ENCODE measurements around the gene ARFIP2.
"Not testable (repeated sequence)": the region's sequence is repeated elsewhere in the genome, so short reads cannot be mapped to it uniquely, and the experiment has no call there.

ARFIP2 gene, protein sequence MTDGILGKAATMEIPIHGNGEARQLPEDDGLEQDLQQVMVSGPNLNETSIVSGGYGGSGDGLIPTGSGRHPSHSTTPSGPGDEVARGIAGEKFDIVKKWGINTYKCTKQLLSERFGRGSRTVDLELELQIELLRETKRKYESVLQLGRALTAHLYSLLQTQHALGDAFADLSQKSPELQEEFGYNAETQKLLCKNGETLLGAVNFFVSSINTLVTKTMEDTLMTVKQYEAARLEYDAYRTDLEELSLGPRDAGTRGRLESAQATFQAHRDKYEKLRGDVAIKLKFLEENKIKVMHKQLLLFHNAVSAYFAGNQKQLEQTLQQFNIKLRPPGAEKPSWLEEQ

DNA sequence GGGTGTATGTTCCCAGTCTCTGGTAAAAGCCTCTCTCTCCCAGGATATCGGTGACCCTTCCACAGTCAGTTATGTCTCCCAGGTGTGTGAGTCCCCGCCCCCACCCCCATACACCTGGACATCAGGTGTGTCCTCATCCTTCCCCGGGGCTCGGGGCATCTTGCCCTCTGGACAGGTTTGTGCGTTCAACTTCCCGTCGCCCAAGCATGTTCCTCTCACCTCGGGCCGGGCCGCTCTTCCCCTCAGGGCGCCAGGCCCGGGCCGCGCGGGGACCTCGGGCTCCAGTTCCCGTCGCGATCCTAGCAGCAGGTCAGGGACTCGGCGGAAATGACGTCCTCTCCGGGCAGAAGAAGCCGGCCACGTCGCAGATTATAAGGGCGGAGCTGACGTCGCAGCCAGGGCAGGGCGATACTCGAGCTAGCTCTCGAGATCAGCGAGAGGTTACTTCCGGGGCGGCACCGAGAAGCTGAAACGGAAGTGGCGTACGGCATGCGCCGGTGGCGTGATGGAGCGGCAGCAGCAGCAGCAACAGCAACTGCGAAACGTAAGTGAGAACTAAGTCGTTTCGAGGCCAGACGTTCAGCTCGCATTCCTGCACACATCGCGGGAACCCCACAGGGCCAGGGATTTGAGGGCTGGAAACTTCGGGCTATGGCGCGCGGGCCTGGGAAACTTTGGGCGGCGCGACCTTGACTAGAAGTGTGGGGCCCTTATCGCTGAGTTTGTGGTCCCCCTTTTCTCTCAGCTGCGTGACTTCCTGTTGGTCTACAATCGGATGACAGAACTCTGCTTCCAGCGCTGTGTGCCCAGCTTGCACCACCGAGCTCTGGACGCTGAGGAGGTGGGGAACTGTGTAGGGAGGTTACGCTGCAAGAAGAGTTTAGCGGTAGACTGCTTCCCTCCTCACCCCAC lies at the start of gene ARFIP2, which contains the start of gene TIMM10B:
Gene ARFIP2 (minus strand): TSS at position 320 of the 912 bp plus-strand sequence. CDS start 910 bp downstream, outside the sequence.
Gene TIMM10B (plus strand): TSS at position 490 of the 912 bp plus-strand sequence. CDS start 16 bp downstream, at position 506.
- peak; percentile 88 to 91 (median 90) for DNase-seq (ENCODE audit: low read depth in 3 of 3)

DNA sequence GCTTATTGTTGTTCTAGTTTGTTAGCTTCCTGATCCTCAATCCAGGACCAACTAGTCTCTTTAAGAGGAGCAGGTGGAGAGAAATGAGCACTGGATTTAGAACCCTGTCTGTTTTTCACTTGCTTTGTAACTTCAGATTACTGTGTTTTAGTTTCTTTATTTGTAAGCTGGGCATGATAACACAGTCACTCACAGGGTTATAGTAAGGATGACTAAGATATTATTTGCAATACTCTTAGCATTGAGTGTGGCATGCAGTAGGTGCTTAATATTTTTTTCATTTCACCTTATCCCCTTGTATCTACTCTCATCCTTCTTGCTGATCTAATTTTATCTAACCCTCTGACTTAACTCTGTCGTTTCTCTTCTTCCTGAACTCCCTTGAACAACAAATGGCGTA lies 49.7 kb upstream of the ARFIP2 start:
- DNase-seq (ENCODE audit: low read depth in 3 of 3): no peak

DNA sequence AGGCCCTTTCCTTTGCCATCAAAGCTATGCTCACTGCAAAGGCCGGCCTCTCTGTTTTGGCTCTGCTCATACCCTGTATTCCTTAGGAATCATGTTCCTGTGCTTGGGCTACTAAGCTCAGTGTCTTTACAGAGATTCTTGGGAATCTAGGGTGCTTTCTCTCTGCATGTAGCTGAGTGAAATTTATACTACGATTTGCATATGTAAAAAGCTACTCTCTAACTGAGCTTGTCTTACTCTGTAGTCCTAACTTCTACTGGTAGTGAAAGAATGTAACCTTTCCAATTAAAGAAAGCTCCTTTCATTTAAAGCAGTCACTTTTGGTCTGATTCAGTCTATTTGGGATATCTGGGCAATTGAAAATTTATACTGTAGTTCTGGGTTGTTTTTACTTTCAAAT lies 48.1 kb upstream of the ARFIP2 start:
- DNase-seq (ENCODE audit: low read depth in 3 of 3): no peak

DNA sequence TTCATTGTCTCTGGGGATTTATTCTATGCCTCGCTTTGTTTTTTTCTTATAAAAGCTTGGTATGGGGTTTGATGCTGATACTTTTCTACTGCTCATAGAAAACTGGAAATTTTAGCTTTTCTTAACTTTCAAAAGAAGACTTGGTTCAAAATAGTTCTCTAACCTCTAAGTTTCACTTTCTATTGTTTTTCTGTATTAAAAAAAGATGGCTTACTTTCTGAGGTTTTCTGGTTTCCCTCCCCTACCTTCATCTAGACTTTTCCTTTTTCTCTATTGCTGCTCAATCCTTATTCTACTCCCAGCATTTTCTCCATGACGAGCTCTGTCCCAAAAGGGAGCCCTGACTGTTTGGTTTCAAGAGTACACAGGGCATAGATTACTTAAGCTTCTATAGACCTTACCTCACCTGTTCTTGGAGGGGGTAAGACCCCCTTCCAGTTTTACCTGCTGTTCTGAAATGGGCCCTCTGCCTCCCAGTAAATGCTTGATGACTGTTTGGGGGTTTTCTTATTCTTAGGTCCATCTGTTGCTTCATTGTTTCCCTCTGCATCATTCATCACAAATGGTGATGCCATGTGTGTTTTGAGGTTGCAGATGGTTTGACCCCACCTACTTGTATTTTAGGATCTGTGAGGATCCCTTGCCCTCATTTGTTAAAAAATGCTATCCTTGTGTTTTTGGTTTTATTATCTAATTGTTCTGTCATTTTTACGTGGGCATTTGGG lies 45.4 kb upstream of the ARFIP2 start:
- DNase-seq (ENCODE audit: low read depth in 3 of 3): no peak

DNA sequence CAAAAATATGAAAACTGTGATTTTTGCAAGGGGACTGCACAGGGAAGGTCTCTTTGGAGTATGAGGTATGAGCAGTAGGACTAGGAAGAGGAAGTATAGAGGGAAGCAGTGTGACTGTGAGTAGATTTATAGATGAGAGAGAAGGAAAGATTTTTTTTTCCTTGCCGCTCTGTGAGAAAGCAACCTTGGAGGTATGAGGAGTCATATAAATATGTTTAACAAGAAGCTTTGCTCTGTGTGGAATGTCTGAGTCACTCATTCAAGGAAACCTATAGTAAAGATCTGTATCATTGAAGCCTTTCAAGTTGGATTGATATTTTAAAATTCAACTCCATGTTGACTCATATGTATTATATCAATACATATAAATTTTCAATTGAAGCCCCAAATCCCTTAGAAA lies 42.1 kb upstream of the ARFIP2 start:
- DNase-seq (ENCODE audit: low read depth in 3 of 3): no peak

DNA sequence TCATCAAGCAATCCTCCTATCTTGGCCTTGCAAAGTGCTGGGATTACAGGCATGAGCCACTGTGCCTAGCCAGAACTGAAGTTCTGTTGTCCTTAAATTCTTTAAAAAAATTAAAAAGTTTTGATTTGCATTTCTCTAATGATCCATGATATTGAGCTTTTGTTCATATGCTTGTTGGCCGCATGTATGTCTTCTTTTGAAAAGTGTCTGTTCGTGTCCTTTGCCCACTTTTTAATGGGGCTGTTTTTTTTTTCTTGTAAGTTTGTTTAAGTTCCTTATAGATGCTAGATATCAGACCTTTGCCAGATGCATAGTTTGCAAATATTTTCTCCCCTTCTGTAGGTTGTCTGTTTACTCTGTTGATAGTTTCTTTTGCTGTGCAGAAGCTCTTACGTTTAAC lies 40.8 kb upstream of the ARFIP2 start:
- not testable (repeated sequence) for DNase-seq (ENCODE audit: low read depth in 3 of 3)

DNA sequence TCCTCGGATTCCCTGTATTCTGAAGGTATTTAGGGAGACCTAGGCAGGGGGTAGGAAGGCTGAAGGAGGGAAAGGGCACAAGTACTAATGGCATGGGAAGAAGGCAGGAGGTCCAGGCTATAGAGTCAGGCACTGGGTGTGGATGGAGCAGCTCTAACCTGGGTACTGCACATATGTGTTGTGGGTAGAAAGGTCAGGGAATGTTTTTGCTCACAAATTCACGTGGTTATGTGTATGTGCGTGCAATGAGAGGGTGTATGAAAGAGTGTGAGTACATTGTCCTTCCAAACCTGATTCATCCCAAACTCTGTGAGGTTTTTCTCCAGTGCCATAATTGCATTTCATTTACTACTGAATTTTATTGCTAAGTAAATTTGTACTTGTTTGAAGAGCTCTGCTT lies 39.1 kb upstream of the ARFIP2 start:
- no peak for DNase-seq (ENCODE audit: low read depth in 3 of 3)

DNA sequence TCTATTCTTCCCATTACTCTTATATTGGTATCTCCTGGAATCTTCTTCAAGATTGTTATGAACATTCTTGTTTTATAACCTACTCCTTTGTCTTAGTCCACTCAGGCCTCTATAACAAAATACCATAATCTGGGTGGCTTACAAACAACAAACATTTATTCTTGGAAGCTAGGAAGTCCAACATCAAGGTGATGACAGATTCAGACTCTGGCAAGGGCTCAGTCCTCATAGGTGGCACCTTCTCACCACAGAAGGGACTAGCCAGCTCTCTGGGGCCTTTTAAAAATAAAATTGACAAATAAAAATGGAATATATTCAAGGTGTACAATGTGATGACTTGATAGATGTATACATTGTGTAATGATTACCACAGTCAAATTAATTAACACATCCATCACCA lies 35.7 kb upstream of the ARFIP2 start:
- no peak for DNase-seq (ENCODE audit: low read depth in 3 of 3)

DNA sequence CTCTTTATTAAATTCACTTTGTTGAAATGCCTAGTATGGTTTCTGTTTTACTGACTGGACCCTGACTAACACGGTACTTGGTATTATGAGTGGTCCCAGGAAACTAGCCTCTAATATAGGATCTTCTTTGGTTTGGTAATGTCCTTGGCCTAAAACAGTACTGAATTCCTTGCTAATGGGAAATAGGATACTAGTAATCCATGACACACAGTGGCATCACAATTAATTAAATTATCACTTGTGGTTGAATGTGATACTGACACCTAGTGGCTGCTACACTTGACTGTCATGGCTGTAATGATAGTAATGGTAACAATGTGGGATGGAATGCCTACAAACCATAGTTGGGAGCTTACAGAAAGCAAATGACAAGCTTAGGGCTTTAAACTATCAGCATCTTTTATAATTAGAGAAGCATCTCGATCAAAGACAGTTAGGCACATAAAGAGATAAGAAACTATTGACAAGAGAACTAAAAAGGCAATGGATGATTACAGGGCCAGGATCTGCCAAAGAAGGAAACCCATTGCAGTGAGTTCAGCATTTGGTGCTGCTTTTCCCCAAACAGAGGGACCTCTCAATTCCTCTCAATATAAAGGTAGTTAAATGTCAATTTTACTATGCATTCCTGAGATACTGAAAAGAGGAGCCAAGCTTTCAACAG lies 24.6 kb upstream of the ARFIP2 start:
- DNase-seq (ENCODE audit: low read depth in 3 of 3): no peak

DNA sequence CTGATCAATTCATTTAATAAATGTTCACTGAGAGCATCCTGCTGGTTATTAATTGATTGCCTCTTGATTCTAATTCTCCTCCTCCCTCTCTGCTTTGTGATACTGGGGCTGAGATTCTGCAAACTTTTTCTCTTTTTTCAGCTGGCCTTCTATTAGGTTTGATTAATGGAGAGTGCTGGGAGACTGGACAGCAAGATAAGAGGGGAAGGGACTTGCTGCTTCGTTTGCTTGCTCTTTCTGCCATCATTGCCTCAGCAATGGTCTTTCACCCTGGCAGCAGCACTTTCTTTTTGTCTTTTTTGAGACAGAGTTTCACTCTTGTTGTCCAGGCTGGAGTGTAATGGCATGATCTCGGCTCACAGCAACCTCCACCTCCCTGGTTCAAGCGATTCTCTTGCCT lies 23.0 kb upstream of the ARFIP2 start:
- no peak for DNase-seq (ENCODE audit: low read depth in 3 of 3)

DNA sequence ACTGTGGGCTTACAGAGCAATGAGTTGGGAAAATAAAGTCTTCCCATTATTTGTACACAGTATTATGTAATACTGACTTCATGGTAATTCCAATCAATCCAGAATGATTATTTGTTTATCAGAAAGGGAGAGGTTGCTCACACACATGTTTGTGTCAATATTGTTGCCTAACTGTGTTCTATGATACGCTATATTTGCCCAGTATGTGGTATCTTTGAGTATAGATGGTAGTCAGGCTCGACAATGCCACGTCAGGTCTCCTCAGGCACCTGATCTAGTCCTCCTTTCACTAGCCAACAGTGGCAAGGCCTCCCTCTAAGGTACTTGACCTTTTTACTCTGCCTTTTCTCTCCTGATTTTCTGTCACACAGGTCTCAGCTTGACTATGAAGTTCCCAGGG lies 21.3 kb upstream of the ARFIP2 start:
- no peak for DNase-seq (ENCODE audit: low read depth in 3 of 3)

DNA sequence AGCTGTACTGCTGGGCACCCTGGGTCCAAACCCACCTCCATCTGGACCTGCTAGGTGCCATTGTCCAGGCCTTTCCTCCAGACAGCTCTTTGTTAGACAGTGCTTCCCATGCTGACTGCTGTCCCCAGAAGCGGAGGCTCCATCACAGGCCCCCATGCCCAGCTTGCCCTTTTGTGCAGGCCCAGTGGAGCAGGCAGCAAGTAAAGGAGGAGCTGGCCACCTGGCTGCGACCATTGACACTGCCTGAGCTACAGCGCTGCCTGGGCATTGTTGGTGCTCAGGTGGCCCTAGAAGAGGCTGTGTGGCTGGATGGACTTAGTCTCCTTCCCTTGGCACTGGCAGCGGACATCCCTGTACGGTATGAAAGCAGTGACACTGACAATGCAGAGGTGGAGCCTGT lies 17.4 kb upstream of the ARFIP2 start:
- no peak for DNase-seq (ENCODE audit: low read depth in 3 of 3)

DNA sequence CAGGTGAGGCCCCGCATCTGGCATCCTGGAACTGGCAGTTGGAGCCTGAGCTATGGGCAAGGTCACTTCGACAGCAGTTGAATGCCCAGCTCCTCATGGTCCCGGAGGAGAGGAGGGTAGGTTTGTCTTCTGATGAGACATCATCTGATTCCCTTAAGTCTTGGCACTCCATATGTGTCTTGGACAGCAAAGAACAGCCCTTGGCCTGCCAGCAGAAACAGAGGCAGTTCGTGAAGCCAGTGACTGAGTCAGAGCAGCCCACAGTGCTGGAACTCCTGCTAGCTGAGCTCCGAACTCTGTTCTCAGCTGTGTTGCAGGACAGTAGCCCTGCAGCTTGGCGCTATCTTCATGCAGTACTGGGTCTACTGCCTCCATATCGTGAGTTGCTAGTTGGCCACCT lies 17.0 kb upstream of the ARFIP2 start:
- DNase-seq (ENCODE audit: low read depth in 3 of 3): no peak

DNA sequence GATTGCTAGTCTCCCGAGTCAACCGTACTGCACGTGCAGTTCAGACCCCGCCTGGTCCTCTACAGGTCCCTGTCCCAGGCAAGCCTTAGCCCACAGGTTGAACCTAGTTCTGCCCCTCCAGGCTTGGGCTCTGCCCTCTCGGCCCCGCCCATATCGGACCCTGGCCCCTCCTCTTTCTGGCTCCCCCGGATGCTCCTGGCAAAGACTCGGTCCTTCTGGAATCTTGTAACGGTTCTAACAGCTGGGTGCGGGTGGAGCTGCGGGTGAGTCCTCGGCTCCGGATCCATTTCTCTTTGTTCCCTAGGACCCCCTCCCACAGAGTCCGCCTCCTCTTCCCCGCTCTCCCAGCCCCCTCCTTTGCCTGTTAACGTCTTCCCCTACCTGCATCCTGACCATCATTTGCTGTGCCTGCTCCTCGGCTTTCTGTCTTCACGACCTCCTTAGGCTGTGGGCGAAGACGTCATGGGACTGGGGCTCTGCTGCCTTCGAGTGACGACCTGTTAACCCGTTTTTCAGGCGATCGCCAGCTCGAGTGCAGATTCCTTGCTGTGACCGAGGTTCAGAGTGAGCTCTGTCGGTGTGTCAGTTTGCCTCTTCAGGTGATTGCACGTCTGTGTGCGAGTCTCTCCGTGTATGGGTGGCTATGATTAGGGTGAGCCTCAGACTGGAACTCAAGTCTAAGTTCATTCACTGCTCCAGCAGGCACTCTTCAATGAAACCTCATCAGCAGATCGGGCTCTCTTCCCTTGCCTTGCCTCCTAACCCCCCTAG lies 16.1 kb upstream of the ARFIP2 start, which contains the start of gene DNHD1:
Gene DNHD1 (plus strand): TSS at position 212 of the 771 bp plus-strand sequence. CDS start 936 bp downstream, outside the sequence.
- DNase-seq (ENCODE audit: low read depth in 3 of 3): no peak

DNA sequence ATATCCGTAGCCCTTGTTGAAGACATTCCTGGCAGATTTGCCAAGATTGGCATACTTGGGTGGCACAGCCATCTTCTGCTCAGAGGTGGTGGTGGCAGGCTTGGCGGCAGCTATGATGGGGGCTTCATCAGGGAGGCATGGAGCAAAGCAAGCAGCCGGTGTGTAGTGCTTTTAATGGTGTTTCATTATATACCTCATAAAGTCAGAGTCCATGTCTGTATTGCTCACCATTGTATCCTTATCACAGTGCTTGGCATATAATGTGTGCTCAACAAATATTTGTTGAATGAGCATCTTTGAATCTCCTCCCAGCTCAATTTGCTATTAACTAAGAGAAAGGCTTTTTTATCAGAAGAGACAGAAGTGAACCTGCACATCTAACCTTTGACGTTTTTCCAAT lies 8.2 kb upstream of the ARFIP2 start:
- DNase-seq (ENCODE audit: low read depth in 3 of 3): no peak

DNA sequence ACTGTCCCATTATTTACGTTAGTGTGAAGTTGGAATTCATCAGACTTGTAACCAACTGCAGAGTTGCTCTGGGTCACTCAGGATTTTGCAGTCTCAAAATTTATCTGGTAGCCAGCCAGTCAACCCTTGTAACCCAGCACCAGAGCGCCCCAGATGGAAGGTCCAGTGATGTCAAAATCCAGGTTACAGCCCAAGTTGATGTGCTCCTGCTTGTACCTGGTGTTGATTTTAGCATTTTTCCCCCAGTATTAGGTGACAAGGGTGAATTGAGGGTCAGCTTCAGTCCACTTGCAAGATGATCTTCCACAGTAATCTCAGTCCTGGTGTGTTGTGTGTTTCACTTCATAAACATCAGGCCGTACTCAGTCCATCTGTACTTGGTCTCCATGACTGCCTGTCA lies 7.7 kb upstream of the ARFIP2 start:
- no peak for DNase-seq (ENCODE audit: low read depth in 3 of 3)

DNA sequence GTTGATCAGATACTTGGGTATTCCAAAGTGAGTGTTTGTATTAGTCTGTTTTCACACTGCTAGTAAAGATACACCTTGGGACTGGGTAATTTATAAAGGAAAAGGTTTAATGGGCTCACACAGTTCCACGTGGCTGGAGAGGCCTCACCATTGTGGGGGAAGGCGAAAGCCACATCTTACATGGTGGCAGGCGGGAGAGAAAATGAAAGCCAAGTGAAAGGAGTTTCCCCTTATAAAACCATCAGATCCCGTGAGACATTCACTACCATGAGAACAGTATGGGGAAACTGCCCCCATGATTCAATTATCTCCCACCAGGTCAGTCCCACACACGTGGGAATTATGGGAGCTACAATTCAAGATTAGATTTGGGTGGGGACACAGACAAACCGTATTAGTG lies 7.2 kb upstream of the ARFIP2 start:
- DNase-seq (ENCODE audit: low read depth in 3 of 3): no peak

DNA sequence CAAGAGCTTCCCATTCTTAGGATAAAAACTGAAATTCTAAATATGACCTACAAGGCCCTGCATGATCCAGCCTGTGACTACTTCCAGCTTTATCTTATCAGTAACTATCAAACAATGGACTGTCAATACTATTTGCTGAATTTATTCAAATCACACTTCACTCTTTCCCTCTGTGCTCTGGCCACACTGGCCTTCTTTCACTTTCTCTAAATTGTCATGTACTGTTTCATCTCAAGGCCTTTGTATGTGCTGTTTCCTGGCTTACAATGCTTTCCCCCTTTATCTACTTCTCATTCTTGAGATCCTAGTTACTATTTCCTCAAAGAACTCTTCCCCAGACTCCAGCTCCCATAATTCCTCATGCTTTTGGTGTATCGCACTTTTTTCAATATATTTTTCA lies 5.8 kb upstream of the ARFIP2 start:
- no peak for DNase-seq (ENCODE audit: low read depth in 3 of 3)

DNA sequence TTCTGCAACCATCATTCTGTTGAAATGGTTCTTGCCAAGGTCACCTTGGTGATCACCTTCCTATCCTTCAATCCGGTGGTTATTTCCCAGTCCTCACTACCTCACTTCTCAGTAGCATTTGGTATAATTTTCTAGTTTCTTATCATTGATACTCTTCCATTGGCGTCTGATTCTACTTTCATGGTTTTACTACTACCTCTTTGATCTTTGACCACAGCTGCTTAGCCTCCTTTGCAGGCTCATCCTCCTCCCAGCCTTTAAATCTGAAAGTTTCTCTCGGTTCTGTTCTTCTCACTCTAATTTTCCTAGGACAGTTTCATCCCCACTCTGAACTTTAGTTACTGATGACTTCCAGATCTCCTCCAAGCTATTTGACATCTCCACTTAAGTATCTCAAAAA lies 5.1 kb upstream of the ARFIP2 start:
- DNase-seq (ENCODE audit: low read depth in 3 of 3): no peak

DNA sequence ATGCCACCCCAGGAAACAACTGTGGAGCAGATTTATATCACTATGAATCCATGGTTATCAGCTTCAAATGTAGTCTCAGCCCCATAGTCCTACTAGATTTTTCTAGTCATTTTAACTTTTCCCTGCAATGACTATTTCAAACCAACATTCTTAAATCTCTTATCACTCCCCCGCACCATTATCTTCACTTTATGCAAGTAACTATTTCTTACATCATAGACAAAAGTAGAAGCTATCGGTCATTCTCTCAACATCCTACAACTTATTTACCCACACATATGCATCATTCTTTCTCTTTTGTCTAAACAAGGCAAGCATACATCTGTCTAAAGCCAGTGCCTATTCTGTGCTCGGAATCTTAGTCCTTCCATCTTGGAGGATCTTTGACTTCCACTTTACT lies 4.5 kb upstream of the ARFIP2 start:
- no peak for DNase-seq (ENCODE audit: low read depth in 3 of 3)

DNA sequence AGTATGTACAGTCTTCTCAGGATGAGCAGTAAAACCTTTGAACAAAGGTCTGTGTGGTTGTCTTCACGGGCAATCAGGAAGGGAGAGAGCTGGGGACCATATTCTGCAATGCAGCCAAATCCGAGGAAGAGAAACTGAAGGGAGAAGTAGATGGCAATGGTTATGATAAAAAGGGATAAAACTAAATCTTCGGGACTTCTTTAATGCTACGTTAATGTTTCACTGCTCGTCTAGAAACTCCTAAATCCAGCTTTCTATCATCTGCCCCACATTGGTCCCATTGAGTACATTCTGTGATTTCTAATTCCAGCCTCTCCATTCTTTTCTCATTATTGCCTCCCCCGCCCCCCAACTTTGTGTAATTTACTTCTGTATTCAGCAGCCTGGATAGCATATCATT lies 1.9 kb upstream of the ARFIP2 start:
- DNase-seq (ENCODE audit: low read depth in 3 of 3): no peak
